Activated CD8-positive, alpha-beta memory T cell treated with anti-CD3 and anti-CD28 coated beads for 24 hours (primary cell): ENCODE data around the gene DELE1.

Experiments used
- DNase-seq: peaks from one replicate; pipeline ENCODE4 v3.0.0-alpha.2; 2020

The DELE1 gene

GRCh38 chr5:141958546-141959172 is 35.0 kb downstream of the DELE1 start:
- DNase-seq: no peak

GRCh38 chr5:141960018-141960417 is 36.3 kb downstream of the DELE1 start:
- DNase-seq: no peak

- DNase-seq: peak; percentile 97
Measured at GRCh38 chr5:141960449-141961323, 37.0 kb downstream of the DELE1 start.

GRCh38 chr5:141961466-141961865 is 37.8 kb downstream of the DELE1 start:
- no peak for DNase-seq

GRCh38 chr5:141963701-141964100 is 40.0 kb downstream of the DELE1 start:
- no peak for DNase-seq

GRCh38 chr5:141965071-141965470 is 41.4 kb downstream of the DELE1 start:
- DNase-seq: no peak

GRCh38 chr5:141966275-141966962 is 42.7 kb downstream of the DELE1 start:
- no peak for DNase-seq

- DNase-seq: no peak
Measured at GRCh38 chr5:141966963-141967333, 43.3 kb downstream of the DELE1 start.

- peak; percentile 96 for DNase-seq
Measured at GRCh38 chr5:141968914-141969608, 45.4 kb downstream of the DELE1 start, which contains the start of gene RNF14. TSS of gene RNF14 (plus strand) at chr5:141969105. CDS start at chr5:141973589, 4,484 bp downstream.

- no peak for DNase-seq
Measured at GRCh38 chr5:141969783-141970771, 46.4 kb downstream of the DELE1 start.

GRCh38 chr5:141973871-141974595 is 50.4 kb downstream of the DELE1 start:
- DNase-seq: no peak

GRCh38 chr5:141976176-141976575 is 52.5 kb downstream of the DELE1 start:
- DNase-seq: no peak

GRCh38 chr5:141978389-141978788 is 54.7 kb downstream of the DELE1 start:
- DNase-seq: no peak

- no peak for DNase-seq
Measured at GRCh38 chr5:141982626-141983025, 59.0 kb downstream of the DELE1 start.

GRCh38 chr5:141986072-141986471 is 62.4 kb downstream of the DELE1 start:
- no peak for DNase-seq

GRCh38 chr5:141989720-141990119 is 66.0 kb downstream of the DELE1 start:
- DNase-seq: no peak
